DMS153 (cell line): Measurements from ENCODE around the gene INSC.
A peak's percentile ranks its signal among the peaks of the same experiment; 100 is the strongest.

Experiments used
- DNase-seq: peaks from one replicate; lab custom pipeline; 2025; lab: John Stamatoyannopoulos, UW

The INSC gene

GRCh38 chr11:15223318-15223717, 108.6 kb downstream of the INSC start:
- no peak for DNase-seq

- no peak for DNase-seq
Observed at GRCh38 chr11:15224466-15224865, 109.7 kb downstream of the INSC start.

- DNase-seq: no peak
Observed at GRCh38 chr11:15227011-15227410, 112.3 kb downstream of the INSC start.

GRCh38 chr11:15228331-15228849, 113.7 kb downstream of the INSC start:
- no peak for DNase-seq

- DNase-seq: no peak
Observed at GRCh38 chr11:15229069-15229468, 114.3 kb downstream of the INSC start.

- DNase-seq: no peak
Observed at GRCh38 chr11:15232496-15232895, 117.8 kb downstream of the INSC start.

GRCh38 chr11:15233371-15234165, 118.8 kb downstream of the INSC start:
- DNase-seq: no peak

GRCh38 chr11:15234796-15235195, 120.1 kb downstream of the INSC start:
- DNase-seq: no peak

- no peak for DNase-seq
Observed at GRCh38 chr11:15236559-15236958, 121.8 kb downstream of the INSC start.

- no peak for DNase-seq
Observed at GRCh38 chr11:15238856-15239255, 124.1 kb downstream of the INSC start.

GRCh38 chr11:15248749-15249148, 134.0 kb downstream of the INSC start:
- DNase-seq: no peak

GRCh38 chr11:15258433-15259165, 143.9 kb downstream of the INSC start:
- peak; percentile 75 for DNase-seq

- DNase-seq: no peak
Observed at GRCh38 chr11:15266999-15267398, 152.3 kb downstream of the INSC start.

GRCh38 chr11:15268598-15268997, 153.9 kb downstream of the INSC start:
- DNase-seq: no peak

GRCh38 chr11:15275141-15275540, 160.4 kb downstream of the INSC start:
- DNase-seq: no peak

GRCh38 chr11:15276621-15277020, 161.9 kb downstream of the INSC start:
- peak; percentile 24 for DNase-seq

GRCh38 chr11:15278128-15278527, 163.4 kb downstream of the INSC start:
- DNase-seq: no peak

GRCh38 chr11:15280393-15280792, 165.7 kb downstream of the INSC start:
- no peak for DNase-seq

GRCh38 chr11:15282754-15283153, 168.0 kb downstream of the INSC start:
- DNase-seq: no peak

- DNase-seq: no peak
Observed at GRCh38 chr11:15286465-15286864, 171.7 kb downstream of the INSC start.

- no peak for DNase-seq
Observed at GRCh38 chr11:15288863-15289262, 174.1 kb downstream of the INSC start.

GRCh38 chr11:15289723-15290122, 175.0 kb downstream of the INSC start:
- DNase-seq: peak; percentile 10

- DNase-seq: peak; percentile 9
Observed at GRCh38 chr11:15291885-15292284, 177.2 kb downstream of the INSC start.
